HG03066 (cell line): ENCODE measurements around the gene JAM3.

Source experiments
- ATAC-seq: cut with Tn5 transposase; IDR thresholded peaks from one replicate; pipeline ENCODE4 v1.9.1; 2021; ENCODE audit warnings: low read depth; ENCODE audit not compliant: unreplicated experiment

Gene JAM3

DNA sequence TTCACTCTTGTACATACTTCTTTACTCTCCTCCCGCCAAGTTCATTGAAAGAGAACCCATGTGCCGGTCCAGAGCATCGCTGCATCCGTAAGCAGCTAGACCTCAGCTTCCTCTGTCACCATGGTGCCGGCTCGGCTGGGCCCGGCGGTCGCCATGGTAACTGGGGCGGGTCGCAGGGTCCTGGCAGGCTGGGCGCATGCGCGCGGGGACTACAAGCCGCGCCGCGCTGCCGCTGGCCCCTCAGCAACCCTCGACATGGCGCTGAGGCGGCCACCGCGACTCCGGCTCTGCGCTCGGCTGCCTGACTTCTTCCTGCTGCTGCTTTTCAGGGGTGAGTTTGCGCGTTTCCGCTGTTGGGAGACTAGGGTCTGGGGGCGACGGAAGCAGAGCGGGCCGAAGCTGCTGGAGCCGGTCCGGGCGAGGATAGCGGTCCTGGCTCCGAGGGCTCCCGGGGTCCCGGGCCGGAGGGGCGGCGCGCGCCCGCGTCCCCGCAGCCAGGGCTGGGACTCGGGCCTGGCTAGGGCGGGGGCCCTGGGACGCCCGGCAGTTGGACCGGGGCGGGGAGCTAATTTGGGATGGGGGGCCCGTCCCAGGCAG lies at the start of gene JAM3:
JAM3 (plus strand) TSS at position 244 of the 597 bp plus-strand sequence; CDS start at position 256, 12 bp downstream.
- ATAC-seq, result peak; percentile 68

- no peak for ATAC-seq
Observed at GRCh38 chr11:134019500-134019899, 49.4 kb upstream of the JAM3 start.

DNA sequence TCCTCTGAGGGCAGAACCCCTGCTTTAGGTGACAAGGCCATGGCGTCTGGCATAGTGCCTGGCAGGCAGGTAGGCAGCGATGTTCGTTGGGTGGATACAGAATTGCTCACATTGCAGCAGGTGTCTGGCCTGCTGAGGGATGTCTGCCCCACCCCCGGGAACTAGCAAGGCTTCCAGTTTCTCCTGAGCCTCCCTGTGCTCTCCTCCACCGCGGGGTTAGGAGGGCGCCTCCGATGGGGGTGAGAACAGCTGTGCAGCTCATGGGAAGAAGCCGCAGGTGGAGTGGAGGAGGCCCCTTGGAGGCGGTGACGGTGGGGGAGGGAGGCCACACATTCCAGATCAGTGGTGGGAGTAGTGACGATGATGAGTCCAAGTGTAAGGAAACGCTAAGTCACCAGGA lies 48.3 kb upstream of the JAM3 start:
- ATAC-seq, result no peak

DNA sequence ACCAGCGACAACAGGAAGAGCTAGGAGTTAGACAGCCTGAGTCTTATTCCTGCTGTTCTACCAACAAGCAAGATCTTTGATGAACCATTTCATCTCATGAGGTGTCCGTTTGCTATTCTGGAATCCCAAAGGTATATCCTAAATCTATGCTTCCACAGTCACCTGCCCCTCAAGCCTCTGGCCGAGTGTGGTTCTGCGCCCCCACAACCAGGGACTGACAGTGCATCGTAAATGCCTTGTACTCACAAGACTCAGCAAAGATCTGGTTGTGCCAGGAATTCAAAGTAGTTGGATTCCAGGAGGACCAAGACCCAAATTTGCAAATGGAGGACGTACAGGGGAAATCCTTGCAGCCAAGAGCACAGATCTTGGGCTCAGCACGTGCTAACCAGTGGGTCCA lies 47.5 kb upstream of the JAM3 start:
- no peak for ATAC-seq

- ATAC-seq, result no peak
Observed at GRCh38 chr11:134022748-134023147, 46.1 kb upstream of the JAM3 start.

DNA sequence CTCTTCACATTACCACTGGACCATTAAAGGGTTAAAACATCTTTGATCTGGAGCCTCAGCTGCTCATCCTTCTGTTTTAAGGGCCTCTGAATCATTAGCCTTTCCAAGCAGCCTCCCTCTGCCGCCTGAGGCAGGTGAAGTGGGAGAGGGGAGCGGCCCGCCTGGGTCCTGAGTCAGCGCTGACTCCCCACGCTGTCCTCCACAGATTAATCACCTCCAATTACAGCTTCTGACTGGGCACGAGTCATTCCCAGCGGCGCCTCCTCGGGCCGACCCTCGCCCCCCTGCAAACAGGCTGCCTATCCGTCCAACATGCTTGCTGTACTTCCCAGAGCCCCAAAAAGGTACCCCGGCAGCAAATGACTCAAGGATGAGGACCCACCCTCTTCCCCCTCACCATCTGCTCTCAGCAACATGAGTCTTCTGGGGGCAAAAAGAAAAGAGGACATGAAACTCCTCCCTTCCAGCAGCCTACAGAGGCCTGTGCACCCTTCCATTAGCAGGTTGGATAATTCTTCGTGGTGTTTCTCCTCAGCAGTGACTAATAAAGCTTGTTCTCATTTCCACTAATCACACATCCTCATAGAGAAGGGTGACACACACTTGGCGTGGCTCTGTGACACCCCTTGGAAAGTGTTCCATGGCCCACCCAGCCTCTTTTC lies 44.3 kb upstream of the JAM3 start:
- ATAC-seq, result no peak

GRCh38 chr11:134025082-134025429 lies 43.8 kb upstream of the JAM3 start:
- ATAC-seq, result no peak

- ATAC-seq, result no peak
Observed at GRCh38 chr11:134026655-134027343, 42.1 kb upstream of the JAM3 start.

GRCh38 chr11:134027671-134028070 lies 41.2 kb upstream of the JAM3 start:
- ATAC-seq, result no peak

- ATAC-seq, result no peak
Observed at GRCh38 chr11:134028368-134028920, 40.4 kb upstream of the JAM3 start.

- no peak for ATAC-seq
Observed at GRCh38 chr11:134030853-134031252, 38.0 kb upstream of the JAM3 start.

DNA sequence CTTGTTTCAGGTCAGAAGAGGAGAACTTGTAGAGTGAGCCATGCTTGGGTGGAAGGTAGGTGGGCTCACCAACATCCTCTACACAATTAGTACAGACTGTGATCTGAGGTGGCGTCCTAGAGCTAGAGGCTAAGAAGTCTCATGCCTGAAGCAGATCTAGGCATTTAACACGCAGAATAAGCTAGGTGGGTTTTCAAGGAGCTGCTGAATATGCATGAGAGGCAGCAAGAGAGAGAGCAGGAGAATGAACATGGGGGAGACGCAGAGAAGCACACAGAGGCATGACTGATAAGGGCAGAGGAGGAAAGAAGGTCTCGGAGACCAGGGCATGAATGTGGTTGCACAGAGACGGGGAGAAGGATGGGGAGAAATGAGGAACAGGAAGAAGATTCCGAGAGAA lies 36.8 kb upstream of the JAM3 start:
- no peak for ATAC-seq

DNA sequence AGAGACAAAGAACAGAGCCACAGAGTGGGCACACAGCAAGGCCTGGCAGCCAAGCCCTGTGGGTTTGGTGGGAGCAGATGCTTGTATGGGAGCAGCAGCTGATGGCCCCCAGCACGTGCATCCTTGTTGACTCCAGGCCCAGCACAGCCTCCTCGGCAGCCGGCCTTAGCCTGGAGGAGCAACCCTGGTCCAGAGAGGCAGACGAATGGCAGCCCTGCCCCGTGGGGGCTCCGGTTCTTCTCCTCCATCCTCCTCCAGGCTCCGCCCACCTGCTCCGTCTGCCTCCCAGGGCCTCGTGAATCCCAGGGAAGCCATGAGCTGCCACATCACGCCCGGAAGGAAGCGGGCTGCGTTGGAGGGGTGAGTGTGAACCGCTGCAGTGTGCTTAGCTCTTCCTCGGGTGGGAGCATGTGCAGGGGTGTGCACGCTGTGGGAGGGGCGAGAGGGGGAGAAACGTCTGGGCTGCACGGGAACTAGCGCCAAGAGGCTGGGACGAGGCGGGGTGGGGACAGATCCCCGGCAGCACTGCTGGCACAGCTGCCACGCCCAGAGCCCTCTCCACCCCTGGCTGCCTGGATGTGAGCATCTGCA lies 36.3 kb upstream of the JAM3 start:
- ATAC-seq, result no peak

DNA sequence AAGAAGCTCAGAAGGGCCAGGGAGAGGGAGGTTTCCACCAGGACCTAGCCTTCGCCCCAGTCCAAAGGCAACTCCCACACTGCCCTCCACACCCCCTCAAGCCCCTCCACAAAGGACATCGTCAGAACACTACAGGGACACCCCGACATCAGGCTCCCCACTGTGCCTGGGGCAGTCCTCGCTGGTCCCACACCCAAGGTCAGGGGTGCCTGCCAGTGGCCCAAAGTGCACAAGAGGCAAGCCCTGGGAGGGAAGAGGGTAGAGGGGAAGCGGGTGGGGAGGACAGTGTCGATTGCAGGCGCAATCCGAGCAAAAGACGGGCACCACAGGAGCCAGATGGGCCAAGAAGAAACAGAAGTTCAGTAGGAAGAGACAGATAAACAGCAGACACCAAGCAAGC lies 35.6 kb upstream of the JAM3 start:
- ATAC-seq, result no peak

- ATAC-seq, result no peak
Observed at GRCh38 chr11:134033696-134034491, 35.0 kb upstream of the JAM3 start.

DNA sequence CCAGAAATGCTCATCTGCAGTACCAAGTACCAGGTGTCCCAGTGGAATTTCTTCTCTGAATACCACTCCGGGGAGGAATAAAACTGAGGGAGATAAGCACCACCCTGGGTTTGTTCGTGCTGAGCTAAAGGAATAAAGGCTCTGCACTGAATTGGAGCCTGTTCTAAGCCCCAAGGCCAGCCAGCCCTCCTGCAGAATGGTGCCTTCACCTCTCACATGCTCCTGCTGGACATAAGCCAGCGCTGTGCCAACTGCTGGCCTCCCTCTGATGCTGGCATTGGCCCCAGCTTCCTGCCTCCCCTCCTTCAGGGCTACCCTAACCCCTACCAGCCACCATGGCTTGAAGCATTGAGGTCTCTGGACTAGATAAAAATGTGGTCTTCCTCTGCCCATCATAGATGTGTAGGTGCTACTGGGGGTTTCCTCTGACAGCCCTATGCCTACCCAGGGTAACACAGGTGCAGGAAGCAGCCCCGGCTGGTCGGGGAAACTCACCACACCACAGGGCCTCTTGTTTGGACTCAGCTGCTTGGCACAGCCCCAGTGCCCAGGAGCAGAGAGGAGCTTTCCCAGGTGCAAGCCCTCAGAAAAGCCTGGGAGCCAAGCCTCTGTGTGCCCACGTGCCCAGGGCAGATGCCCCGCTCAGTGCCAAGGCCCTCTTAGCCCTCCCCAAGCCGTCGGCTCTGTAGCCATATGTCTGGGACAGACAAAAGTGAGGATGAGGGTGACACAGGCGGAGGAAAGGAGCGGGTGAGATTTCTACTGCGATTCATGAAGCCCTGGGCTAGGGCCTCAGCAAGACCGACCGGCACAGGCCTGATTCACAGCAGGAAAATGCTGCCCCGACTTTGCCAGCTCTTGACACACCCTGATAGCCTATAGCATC lies 34.1 kb upstream of the JAM3 start:
- no peak for ATAC-seq

DNA sequence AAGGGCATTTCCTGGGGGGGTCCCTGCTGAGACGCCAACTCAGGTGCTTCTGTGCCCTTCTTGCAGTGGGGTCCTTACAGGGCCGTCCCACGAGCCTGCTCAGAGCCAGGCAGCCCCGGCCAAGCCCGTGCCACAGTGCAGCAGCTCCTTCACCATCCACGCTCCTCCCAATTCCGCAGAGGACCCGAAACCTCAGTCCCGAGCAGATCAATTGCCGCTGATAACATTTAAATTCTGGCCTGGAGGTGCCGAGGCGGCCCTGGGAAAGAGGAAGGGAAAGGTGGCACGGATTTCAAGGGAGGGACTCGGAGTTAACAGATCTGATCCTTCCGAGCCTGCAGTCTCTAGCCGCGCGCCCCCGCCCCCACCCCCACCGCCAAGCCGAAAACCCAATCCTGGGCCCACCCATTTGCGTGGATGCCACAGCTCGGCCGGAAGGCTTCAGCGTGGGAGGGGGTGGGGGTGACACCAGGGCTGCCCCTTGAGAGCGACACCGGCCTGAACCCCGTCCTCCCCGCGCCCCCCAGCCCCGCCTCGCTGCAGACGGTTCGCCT lies 32.3 kb upstream of the JAM3 start:
- no peak for ATAC-seq

- ATAC-seq, result peak; percentile 75
Observed at GRCh38 chr11:134037046-134037908, 31.6 kb upstream of the JAM3 start.
